Uterus (tissue), 2 donors: ENCODE data around the gene KTI12.

Experiments used
- POLR2A ChIP-seq, 2 donors: fragments of 450-650 bp; IDR thresholded peaks; one replicate each; pipeline ENCODE4 v1.6.1; 2016; ENCODE audit warnings: antibody characterized with exemption in 2 of 2, mild to moderate bottlenecking in 1 of 2, moderate library complexity in 1 of 2
- TF ChIP-seq, protein P1 (sequence below), 4 experiments: fragments of 200-600 bp in 2 of 4; fragments of 450-650 bp in 2 of 4; sonication (generic) in 2 of 4; IDR thresholded peaks; one replicate each; pipeline ENCODE4 v1.5.1; 2016 to 2019; ENCODE audit warnings: antibody characterized with exemption in 4 of 4, mild to moderate bottlenecking in 2 of 4, moderate library complexity in 1 of 4

DNA sequence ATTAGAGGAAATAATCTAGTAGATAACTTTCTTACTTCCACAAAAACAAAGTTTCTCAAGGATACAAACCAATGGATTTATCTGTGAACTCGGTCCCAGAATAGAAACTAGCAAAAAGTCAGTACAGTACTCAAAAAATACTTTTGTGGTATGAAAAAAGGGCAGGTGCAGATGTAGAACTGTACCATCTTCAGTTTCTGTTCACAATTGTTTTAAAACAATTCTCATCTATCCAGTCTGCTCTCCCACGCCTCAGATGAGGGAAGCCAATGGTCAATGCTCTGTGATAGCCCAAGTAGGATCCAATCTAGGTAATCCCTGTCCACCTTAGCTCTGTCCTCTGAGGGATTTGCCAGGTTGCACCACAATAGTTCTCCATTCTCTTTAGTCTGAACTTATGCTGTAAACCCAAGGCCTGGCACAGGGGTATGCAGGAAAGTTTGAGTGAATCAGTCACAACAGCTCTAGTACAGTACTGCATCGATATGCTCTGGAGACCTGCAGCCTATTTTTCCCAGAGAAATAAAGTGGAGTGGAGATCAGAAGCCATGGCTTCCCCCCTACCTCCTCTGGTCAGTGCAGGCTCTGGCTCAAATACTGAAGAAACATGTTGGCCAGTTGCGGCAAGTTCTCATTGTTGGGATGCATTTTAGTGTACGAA is 1.4 kb downstream of the KTI12 start:
- TF ChIP-seq POLR2A (IDR thresholded peaks at IDR 0.05) = no peak
- TF ChIP-seq, protein P1, sequence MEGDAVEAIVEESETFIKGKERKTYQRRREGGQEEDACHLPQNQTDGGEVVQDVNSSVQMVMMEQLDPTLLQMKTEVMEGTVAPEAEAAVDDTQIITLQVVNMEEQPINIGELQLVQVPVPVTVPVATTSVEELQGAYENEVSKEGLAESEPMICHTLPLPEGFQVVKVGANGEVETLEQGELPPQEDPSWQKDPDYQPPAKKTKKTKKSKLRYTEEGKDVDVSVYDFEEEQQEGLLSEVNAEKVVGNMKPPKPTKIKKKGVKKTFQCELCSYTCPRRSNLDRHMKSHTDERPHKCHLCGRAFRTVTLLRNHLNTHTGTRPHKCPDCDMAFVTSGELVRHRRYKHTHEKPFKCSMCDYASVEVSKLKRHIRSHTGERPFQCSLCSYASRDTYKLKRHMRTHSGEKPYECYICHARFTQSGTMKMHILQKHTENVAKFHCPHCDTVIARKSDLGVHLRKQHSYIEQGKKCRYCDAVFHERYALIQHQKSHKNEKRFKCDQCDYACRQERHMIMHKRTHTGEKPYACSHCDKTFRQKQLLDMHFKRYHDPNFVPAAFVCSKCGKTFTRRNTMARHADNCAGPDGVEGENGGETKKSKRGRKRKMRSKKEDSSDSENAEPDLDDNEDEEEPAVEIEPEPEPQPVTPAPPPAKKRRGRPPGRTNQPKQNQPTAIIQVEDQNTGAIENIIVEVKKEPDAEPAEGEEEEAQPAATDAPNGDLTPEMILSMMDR (IDR thresholded peaks at IDR 0.05) = no peak
